PFSK-1 (cell line): Measurements from ENCODE around the gene MEF2C.

Experiments used
- FOXP2 ChIP-seq: optimal IDR thresholded peaks from 2 replicates; pipeline ENCODE3; 2011; ENCODE audit warnings: borderline replicate concordance, control low read depth, inconsistent platforms; ENCODE audit not compliant: insufficient read depth; ENCODE audit errors: extremely low read length, extremely low read depth
- POLR2AphosphoS5 ChIP-seq: IDR thresholded peaks from 2 replicates; pipeline ENCODE4 v1.6.1; 2012; ENCODE audit warnings: low read depth, mild to moderate bottlenecking, control low read depth, low read length, moderate library complexity
- REST ChIP-seq, 2 experiments: IDR thresholded peaks; 2 replicates each; pipeline versions ENCODE4 v1.6.1 to v1.8.0; 2011 to 2012; ENCODE audit warnings: low read depth in 2 of 2, low read length in 2 of 2, control low read depth in 1 of 2, inconsistent platforms in 1 of 2, mild to moderate bottlenecking in 1 of 2, moderate library complexity in 1 of 2; ENCODE audit not compliant: insufficient read depth in 1 of 2
- SIN3A ChIP-seq: IDR thresholded peaks from 2 replicates; pipeline ENCODE4 v1.6.1; 2012; ENCODE audit warnings: mild to moderate bottlenecking, low read length, moderate library complexity, borderline replicate concordance; ENCODE audit not compliant: insufficient read depth
- TAF1 ChIP-seq: IDR thresholded peaks from 2 replicates; pipeline ENCODE4 v1.6.1; 2012; ENCODE audit warnings: low read length, control low read depth, borderline replicate concordance; ENCODE audit not compliant: insufficient read depth

The MEF2C gene

GRCh38 chr5:88768411-88768810, 114.6 kb downstream of the MEF2C start:
- TF ChIP-seq POLR2AphosphoS5: no peak
- TF ChIP-seq REST (IDR thresholded peaks at IDR 0.05; ENCODE audit: insufficient read depth in 1 of 2, low read depth in 2 of 2, low read length in 2 of 2): no peak
- no peak for TF ChIP-seq SIN3A
- no peak for TF ChIP-seq FOXP2
- no peak for TF ChIP-seq TAF1

GRCh38 chr5:88765798-88766197, 117.2 kb downstream of the MEF2C start:
- TF ChIP-seq POLR2AphosphoS5: no peak
- TF ChIP-seq TAF1: no peak
- TF ChIP-seq SIN3A: no peak
- TF ChIP-seq FOXP2: no peak

GRCh38 chr5:88765171-88765570, 117.8 kb downstream of the MEF2C start:
- TF ChIP-seq REST (IDR thresholded peaks at IDR 0.05; ENCODE audit: insufficient read depth in 1 of 2, low read depth in 2 of 2, low read length in 2 of 2) (no peak), SIN3A (no peak), TAF1 (no peak), POLR2AphosphoS5 (no peak), FOXP2 (no peak)

- TF ChIP-seq REST (IDR thresholded peaks at IDR 0.05; ENCODE audit: insufficient read depth in 1 of 2, low read depth in 2 of 2, low read length in 2 of 2): no peak
- no peak for TF ChIP-seq SIN3A
Observed at GRCh38 chr5:88761939-88762338, 121.0 kb downstream of the MEF2C start.

GRCh38 chr5:88761269-88761850, 121.6 kb downstream of the MEF2C start:
- TF ChIP-seq POLR2AphosphoS5 (no peak), FOXP2 (no peak), REST (IDR thresholded peaks at IDR 0.05; ENCODE audit: insufficient read depth in 1 of 2, low read depth in 2 of 2, low read length in 2 of 2) (no peak), TAF1 (no peak), SIN3A (no peak)
